ENCODE measurements around the gene RARB. TPM values are rescaled to one million over a fixed set of nuclear protein-coding genes. Genes with fewer than 3 reads are reported as not detected.

The RARB gene
- polyA plus RNA-seq, 1 donor (not counting 4 experiments of a cell fraction or from before 2014, with no cell fraction given), result 0.03 TPM

DNA sequence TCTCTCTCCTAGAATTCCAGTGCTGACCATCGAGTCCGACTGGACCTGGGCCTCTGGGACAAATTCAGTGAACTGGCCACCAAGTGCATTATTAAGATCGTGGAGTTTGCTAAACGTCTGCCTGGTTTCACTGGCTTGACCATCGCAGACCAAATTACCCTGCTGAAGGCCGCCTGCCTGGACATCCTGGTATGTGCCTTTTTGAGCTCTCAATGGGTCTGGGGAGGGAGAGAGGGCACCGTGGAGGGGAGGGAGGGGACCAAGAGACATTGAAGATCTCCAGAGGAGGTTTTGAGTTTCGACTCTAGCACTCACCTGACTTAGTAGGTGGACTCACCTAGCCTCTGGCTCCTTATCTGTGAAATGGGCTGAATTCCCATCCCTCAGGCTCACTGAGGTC, 152.5 kb downstream of the RARB start:
- dilution Hi-C loops (cut with MboI; ENCODE audit: extremely low pct_ligation_motif_present, low sequenced_read_pairs), result no loop called here
- no peaks in the 10 kb centered on the region for H3K36me3 ChIP-seq (ENCODE audit: control insufficient read depth in 2 of 2, extremely low read depth in 1 of 2, insufficient read depth in 2 of 2, low read length in 2 of 2)
- TF ChIP-seq EZH2 (IDR thresholded peaks at IDR 0.05; ENCODE audit: low read length), result no peak
- TF ChIP-seq, protein P1, sequence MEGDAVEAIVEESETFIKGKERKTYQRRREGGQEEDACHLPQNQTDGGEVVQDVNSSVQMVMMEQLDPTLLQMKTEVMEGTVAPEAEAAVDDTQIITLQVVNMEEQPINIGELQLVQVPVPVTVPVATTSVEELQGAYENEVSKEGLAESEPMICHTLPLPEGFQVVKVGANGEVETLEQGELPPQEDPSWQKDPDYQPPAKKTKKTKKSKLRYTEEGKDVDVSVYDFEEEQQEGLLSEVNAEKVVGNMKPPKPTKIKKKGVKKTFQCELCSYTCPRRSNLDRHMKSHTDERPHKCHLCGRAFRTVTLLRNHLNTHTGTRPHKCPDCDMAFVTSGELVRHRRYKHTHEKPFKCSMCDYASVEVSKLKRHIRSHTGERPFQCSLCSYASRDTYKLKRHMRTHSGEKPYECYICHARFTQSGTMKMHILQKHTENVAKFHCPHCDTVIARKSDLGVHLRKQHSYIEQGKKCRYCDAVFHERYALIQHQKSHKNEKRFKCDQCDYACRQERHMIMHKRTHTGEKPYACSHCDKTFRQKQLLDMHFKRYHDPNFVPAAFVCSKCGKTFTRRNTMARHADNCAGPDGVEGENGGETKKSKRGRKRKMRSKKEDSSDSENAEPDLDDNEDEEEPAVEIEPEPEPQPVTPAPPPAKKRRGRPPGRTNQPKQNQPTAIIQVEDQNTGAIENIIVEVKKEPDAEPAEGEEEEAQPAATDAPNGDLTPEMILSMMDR (optimal IDR thresholded peaks at IDR 0.05 in 1 of 3, IDR thresholded peaks at IDR 0.05 in 1 of 3, conservative IDR thresholded peaks at IDR 0.05 in 1 of 3; ENCODE audit: extremely low read depth in 1 of 3, insufficient read depth in 2 of 3, low read length in 3 of 3), result no peak
- H4K20me1 ChIP-seq (ENCODE audit: control insufficient read depth, extremely low read depth, insufficient read depth, low read length), result no peaks in the 10 kb centered on the region
- no peak for DNase-seq (ENCODE audit: low read depth, low spot score)
- H2AFZ ChIP-seq (ENCODE audit: control insufficient read depth, low read length), result no peak overlapping the region
- H3K9me1 ChIP-seq (ENCODE audit: control insufficient read depth, extremely low read depth, insufficient read depth, low read length), result no peaks in the 10 kb centered on the region
- no peak overlapping the region for H3K4me2 ChIP-seq (ENCODE audit: control insufficient read depth, extremely low read depth, insufficient read depth, low read depth, low read length)
- no peak overlapping the region for H3K4me3 ChIP-seq (ENCODE audit: control insufficient read depth in 2 of 3, extremely low read depth in 1 of 3, insufficient read depth in 2 of 3, low read depth in 1 of 3, low read length in 3 of 3)
- no peaks in the 10 kb centered on the region for H3K27me3 ChIP-seq (ENCODE audit: control insufficient read depth, extremely low read depth, insufficient read depth, low read length)
- FAIRE-seq, result no peak
- no peak overlapping the region for H3K9ac ChIP-seq (ENCODE audit: control insufficient read depth, extremely low read depth, insufficient read depth, low read length)
- no peaks in the 10 kb centered on the region for H3K4me1 ChIP-seq (ENCODE audit: control insufficient read depth, extremely low read depth, insufficient read depth, low read length)
- H3K27ac ChIP-seq (ENCODE audit: control insufficient read depth, insufficient read depth, low read length), result no peak overlapping the region
- H3K9me3 ChIP-seq (ENCODE audit: control insufficient read depth, low read depth, low read length), result no peaks in the 10 kb centered on the region
- H3K79me2 ChIP-seq (ENCODE audit: control insufficient read depth, insufficient read depth, low read length), result no peaks in the 10 kb centered on the region

GRCh38 chr3:25581335-25581734, 153.3 kb downstream of the RARB start:
- DNase-seq (ENCODE audit: low read depth, low spot score) (no peak), FAIRE-seq (no peak)
- no peak overlapping the region for H3K9ac ChIP-seq (ENCODE audit: control insufficient read depth, extremely low read depth, insufficient read depth, low read length)
- H4K20me1 ChIP-seq (ENCODE audit: control insufficient read depth, extremely low read depth, insufficient read depth, low read length), result no peaks in the 10 kb centered on the region
- H3K4me1 ChIP-seq (ENCODE audit: control insufficient read depth, extremely low read depth, insufficient read depth, low read length), result no peaks in the 10 kb centered on the region
- H3K27ac ChIP-seq (ENCODE audit: control insufficient read depth, insufficient read depth, low read length), result no peak overlapping the region
- H3K4me3 ChIP-seq (ENCODE audit: control insufficient read depth in 2 of 3, extremely low read depth in 1 of 3, insufficient read depth in 2 of 3, low read depth in 1 of 3, low read length in 3 of 3), result no peak overlapping the region
- TF ChIP-seq, protein P1 (optimal IDR thresholded peaks at IDR 0.05 in 1 of 3, IDR thresholded peaks at IDR 0.05 in 1 of 3, conservative IDR thresholded peaks at IDR 0.05 in 1 of 3; ENCODE audit: extremely low read depth in 1 of 3, insufficient read depth in 2 of 3, low read length in 3 of 3), result no peak
- no peak for TF ChIP-seq EZH2 (IDR thresholded peaks at IDR 0.05; ENCODE audit: low read length)
- no peaks in the 10 kb centered on the region for H3K36me3 ChIP-seq (ENCODE audit: control insufficient read depth in 2 of 2, extremely low read depth in 1 of 2, insufficient read depth in 2 of 2, low read length in 2 of 2)
- H3K4me2 ChIP-seq (ENCODE audit: control insufficient read depth, extremely low read depth, insufficient read depth, low read depth, low read length), result no peak overlapping the region
- no peaks in the 10 kb centered on the region for H3K79me2 ChIP-seq (ENCODE audit: control insufficient read depth, insufficient read depth, low read length)
- no peaks in the 10 kb centered on the region for H3K27me3 ChIP-seq (ENCODE audit: control insufficient read depth, extremely low read depth, insufficient read depth, low read length)
- H3K9me1 ChIP-seq (ENCODE audit: control insufficient read depth, extremely low read depth, insufficient read depth, low read length), result no peaks in the 10 kb centered on the region
- H2AFZ ChIP-seq (ENCODE audit: control insufficient read depth, low read length), result no peak overlapping the region
- dilution Hi-C loops (cut with MboI; ENCODE audit: extremely low pct_ligation_motif_present, low sequenced_read_pairs), result no loop called here
- H3K9me3 ChIP-seq (ENCODE audit: control insufficient read depth, low read depth, low read length), result no peaks in the 10 kb centered on the region
